ENCODE measurements around the gene ZFYVE28.

DNA sequence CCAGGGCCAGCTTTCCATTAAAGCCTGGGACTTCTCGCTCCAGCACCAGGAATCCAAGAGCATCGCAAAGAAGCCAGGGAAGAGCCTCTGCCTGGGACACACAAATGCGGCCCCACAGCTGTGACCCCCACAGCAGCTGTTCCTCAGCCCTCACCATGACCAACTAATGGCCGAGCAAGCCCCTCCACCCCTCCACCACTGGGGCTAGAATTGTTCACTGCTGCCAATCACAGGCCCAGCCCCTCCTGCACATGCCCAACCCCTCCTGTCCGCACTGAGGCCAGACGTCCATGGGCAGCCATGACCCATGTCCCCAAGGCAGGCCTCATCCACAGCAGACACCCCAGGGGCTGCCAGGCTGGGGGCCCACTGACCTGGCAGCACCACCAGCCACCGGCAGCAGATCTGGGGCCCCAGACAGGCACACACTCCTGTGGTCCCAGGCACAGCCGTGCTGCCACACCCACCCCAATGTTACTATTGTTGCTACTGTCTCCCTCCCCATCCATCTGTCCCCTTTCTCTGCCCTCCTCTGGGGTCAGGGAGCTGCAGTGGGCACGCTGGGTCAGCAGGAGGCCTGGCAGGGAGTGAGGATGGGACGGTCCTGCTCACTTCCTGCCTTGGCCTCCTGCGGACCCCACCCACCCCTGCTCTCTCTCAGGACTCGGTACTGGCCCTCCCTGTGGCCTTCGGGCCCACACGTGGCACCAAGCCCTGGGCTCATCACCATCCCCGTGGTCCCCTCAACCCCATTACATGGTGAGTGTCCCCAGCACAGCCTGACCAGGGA, 56.0 kb downstream of the ZFYVE28 start:
- TF ChIP-seq, protein P1, sequence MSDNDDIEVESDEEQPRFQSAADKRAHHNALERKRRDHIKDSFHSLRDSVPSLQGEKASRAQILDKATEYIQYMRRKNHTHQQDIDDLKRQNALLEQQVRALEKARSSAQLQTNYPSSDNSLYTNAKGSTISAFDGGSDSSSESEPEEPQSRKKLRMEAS (IDR thresholded peaks at IDR 0.05) = no peak
- TF ChIP-seq TCF12 (IDR thresholded peaks at IDR 0.05; ENCODE audit: low read depth) (no peak), YY1 (IDR thresholded peaks at IDR 0.05; ENCODE audit: low read depth) (no peak)
